ENCODE measurements around the gene ZNRF3.
A peak's percentile ranks its signal among the peaks of the same experiment; 100 is the strongest.
"Not testable (repeated sequence)": the region's sequence is repeated elsewhere in the genome, so short reads cannot be mapped to it uniquely, and the experiment has no call there.

Gene ZNRF3

DNA sequence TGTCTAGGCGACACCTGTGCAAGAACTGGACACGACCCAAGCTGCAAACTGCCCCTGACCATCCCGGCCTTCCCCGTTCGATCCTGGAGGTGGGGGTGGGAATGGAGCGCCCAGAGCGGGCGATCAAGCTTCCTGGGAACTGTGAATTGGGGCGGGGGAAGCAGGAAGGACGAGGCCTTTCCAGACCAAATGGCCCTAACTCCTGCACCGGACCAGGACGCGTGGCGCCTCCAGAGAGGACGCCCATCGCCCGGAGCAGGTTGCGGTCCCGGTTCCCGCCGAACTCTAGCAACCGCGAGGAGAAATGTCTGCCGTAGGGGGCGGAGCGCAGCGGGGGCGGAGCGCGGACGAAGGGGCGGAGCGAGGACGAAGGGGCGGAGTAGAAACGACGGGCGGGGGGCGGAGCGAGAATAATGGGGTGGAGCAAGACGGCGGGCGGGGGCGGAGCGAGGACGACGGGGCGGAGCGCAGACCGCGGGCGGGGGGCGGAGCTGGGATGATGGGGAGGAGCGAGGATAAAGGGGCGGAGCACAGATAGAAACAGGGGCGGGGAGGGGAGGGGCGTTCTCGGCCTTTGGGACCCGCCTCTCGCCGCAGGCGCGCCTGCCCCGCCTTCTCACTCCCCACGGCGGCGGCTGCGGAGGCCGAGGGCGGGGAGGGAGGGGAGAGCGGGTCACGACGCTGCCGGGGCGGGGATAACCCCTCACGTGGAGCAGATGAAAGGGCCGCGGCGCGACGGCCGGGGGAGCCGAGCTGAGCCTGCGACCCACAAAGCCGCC is at the start of gene ZNRF3:
Gene ZNRF3 (plus strand): TSS at position 695 of the 779 bp plus-strand sequence. CDS start 195 bp downstream, outside the sequence.
- DNase-seq (ENCODE audit: low read depth in 4 of 4, low spot score in 1 of 4): peak; percentile 80 to 96 (median 83)

GRCh38 chr22:28835630-28836189 is 47.7 kb upstream of the ZNRF3 start:
- no peak for DNase-seq (ENCODE audit: low read depth in 4 of 4, low spot score in 1 of 4)

DNA sequence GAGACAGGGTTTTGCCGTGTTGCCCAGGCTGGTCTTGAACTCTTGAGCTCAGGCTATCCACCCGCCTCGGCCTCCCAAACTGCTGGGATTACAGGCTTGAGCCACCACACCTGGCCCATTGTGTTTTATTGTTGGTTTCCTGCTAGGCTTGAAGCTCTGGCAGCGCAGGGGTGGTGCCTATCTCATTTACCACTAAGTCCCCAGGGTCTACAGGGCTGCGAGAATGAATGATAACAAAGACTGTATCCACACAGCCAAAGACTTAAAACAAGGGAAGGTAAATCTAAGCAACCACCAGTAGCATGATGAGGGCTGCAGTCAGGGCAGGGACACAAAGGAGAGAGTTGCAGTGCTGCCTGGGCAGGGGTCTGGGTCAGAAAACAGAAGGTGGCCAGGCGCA is 45.7 kb upstream of the ZNRF3 start:
- DNase-seq (ENCODE audit: low read depth in 4 of 4, low spot score in 1 of 4): no peak

GRCh38 chr22:28838971-28839370 is 44.4 kb upstream of the ZNRF3 start:
- no peak for DNase-seq (ENCODE audit: low read depth in 4 of 4, low spot score in 1 of 4)

DNA sequence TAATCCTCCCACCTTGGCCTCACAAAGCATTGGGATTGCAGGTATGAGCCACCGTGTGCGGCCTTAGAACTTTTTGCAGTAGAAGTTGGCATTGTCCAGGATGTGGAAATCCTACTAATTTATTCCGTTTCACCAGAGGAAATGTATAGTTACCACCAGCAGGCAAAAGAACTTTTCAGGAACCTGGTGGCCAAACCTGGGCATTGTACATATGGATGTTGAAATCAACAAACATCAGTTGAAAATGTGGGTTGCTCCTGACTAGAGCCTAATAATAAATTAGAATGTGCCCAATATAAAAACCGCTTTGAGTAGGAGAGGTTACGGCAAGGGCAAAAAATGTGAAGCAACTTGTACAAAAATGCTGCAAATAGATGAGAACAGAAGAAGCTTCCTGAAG is 42.3 kb upstream of the ZNRF3 start:
- no peak for DNase-seq (ENCODE audit: low read depth in 4 of 4, low spot score in 1 of 4)

DNA sequence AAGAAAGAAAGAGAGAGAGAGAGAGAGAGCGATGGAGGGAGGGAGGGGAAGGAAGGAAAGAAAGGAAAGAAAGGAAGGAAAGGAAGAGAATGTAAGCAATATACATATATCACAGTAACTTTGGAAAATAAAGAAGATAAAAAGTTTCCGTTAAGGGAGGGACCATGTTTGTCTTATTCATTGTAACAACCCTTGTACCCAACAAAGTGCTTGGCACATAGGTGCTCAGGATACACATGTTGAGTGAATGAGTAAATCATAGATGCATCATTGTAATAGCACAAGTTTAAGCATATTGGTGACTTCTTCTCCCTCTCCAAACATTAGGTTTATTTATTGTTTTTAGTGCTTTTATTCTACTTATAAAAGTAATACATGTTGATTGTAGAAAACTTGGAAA is 39.7 kb upstream of the ZNRF3 start:
- DNase-seq (ENCODE audit: low read depth in 4 of 4, low spot score in 1 of 4): no peak

GRCh38 chr22:28844277-28844676 is 39.1 kb upstream of the ZNRF3 start:
- not testable (repeated sequence) for DNase-seq (ENCODE audit: low read depth in 4 of 4, low spot score in 1 of 4)

DNA sequence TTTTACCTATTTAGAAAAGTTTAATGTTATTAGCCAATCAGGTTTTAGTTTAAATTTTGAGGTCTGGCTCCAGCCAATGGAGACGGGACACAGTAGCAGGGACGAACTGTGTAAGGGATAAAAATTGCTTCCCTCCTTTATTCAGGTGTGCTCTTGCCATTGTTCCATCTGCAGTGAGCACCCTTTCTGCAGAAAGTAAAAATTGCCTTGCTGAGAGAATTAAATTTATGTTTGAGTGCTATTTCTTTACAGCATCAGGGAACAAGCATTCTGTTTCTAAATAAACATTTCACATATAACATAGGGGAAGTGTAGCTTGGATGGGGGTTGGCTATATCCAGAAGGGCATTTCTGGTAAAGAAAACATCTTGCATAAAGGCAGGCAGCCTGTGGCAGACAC is 36.4 kb upstream of the ZNRF3 start:
- DNase-seq (ENCODE audit: low read depth in 4 of 4, low spot score in 1 of 4): no peak

DNA sequence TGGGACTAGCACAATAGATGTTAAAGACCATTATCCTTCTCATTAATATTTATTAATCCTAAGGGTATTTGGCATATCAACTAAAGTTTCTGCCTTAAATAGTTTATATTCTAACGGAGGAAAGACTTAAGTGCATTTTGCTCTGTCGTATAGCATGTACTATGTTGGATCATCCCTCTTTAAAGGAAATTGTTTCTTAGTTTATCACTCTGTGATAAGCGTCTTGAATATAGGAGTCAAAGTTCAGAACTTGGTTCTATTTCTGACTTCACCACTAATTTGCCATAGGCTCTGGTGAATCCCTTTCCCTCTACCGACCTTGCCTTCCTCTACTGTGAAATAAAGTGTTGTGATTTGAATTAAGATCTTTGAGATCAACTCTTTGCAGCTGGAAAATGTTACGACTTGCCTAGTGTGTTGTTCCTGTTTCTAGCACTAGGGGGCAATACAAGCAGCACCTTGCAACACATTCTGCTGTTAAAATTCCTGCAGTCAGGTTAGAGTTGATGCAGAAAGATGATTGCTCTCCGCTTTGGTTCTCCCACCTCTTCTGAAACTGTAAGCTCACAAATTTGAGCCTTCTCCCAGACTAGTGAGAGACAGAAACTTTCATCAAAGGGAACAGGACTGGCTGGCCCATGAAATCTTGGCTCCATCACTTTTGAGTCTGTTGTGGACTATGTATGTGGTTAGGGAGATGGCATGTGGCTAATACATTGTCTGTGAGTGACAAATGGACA is 27.8 kb upstream of the ZNRF3 start:
- DNase-seq (ENCODE audit: low read depth in 4 of 4, low spot score in 1 of 4): peak; percentile 11 to 21 (median 16)

DNA sequence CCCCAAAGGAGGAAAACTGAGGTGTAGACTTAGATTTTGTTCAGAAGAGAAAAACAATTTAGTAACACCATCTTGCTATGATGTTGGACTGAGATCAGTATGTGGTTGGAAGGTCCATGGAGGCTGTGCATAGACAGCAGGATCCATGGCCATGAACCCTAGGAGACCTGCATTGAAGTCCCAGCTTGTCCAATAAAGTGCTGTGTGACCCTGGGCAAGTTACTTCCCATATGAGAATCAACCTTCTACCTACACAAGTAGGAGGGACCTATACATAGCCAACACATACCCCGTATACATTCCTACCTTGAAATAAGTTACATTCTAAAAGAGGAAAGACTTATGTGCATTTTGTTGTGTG is 27.3 kb upstream of the ZNRF3 start:
- DNase-seq (ENCODE audit: low read depth in 4 of 4, low spot score in 1 of 4): no peak

GRCh38 chr22:28857288-28857687 is 26.1 kb upstream of the ZNRF3 start:
- no peak for DNase-seq (ENCODE audit: low read depth in 4 of 4, low spot score in 1 of 4)

- no peak for DNase-seq (ENCODE audit: low read depth in 4 of 4, low spot score in 1 of 4)
Measured at GRCh38 chr22:28864878-28865596, 18.3 kb upstream of the ZNRF3 start.

DNA sequence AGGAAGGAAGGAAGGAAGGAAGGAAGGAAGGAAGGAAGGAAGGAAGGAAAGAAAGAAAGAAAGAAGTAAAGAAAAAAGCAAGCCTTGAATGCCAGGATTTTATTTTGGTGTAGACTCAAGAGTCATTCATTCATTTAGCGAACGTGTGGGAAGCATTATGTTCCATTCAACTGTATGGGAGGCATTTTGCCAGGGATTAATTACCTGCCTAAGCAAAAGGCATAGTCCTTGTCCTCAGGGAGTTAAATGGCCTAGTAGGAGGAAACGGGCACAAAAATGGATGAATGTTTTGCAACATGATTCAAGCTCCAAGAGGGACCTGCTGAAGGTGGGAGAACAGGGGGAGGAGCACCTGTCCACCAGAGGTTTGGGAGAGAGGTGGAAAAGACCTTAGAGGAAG is 16.2 kb upstream of the ZNRF3 start:
- no peak for DNase-seq (ENCODE audit: low read depth in 4 of 4, low spot score in 1 of 4)

- peak in 1 of 4 experiments; percentile 4 for DNase-seq (ENCODE audit: low read depth in 4 of 4, low spot score in 1 of 4)
Measured at GRCh38 chr22:28868389-28868788, 15.0 kb upstream of the ZNRF3 start.

DNA sequence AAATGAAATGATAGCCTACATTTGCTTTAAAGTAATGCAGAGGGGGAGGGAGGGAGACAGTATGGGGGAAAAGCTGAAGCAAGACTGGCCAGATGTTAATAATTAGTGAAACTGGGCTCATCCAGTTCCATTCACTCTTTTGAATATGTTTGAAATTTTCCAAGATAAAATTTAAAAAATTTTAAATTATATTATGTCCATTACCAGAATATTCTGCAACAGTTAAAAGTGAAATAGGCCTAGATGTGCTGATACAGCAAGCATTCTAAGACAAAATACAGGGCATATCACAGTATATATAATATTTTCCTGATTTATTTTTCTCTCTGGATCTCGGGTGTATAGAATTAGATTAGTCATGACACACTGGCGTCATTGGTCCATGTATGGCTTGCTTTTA is 13.6 kb upstream of the ZNRF3 start:
- no peak for DNase-seq (ENCODE audit: low read depth in 4 of 4, low spot score in 1 of 4)

GRCh38 chr22:28873183-28873963 is 10.0 kb upstream of the ZNRF3 start:
- DNase-seq (ENCODE audit: low read depth in 4 of 4, low spot score in 1 of 4): no peak

DNA sequence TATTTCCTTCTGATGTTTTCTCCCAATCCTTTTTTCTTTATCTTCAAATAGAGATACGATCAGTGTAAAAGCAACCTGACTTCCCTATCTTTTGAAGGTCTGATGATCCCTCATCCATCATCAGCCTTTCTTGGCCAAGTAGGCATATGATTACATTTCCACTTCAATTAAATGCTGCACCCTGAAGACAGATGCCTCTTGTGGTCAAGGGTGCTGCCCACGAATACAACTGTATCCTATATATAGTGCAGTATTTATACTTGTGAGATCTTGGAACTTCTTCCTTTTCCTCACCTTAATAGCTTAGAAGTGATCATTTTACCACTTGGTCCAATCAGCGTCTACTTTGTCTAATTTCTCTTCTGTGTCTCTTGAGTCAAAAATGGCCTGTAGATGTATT is 9.3 kb upstream of the ZNRF3 start:
- DNase-seq (ENCODE audit: low read depth in 4 of 4, low spot score in 1 of 4): no peak

GRCh38 chr22:28874811-28875320 is 8.5 kb upstream of the ZNRF3 start:
- DNase-seq (ENCODE audit: low read depth in 4 of 4, low spot score in 1 of 4): no peak

DNA sequence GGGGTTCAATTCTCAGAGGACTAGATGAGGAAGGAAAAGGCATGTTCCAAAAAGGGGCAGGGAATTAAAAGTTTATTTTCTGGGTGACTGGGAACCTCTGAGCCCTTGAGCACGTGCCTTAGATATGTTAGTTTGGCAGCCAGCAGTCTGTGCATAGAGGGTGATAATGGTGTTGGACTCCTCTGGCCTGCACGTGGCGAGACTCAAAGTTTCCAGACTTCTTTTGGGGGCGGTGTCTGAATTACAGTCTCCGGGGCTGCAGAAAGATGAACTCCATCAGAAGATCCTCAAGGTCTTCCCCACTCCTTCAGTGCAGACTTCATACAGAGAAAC is 861 bp upstream of the ZNRF3 start:
- peak in 1 of 4 experiments; percentile 4 for DNase-seq (ENCODE audit: low read depth in 4 of 4, low spot score in 1 of 4)

DNA sequence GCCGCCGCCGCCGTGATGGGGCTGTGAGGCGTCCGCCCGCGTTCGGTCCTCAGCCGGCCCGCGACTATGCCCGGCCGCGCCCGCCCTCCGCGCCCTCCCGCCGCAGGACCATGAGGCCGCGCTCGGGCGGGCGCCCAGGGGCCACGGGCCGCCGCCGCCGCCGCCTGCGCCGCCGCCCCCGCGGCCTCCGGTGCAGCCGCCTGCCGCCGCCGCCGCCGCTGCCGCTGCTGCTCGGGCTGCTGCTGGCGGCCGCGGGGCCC is 215 bp downstream of the ZNRF3 start:
- no peak for DNase-seq (ENCODE audit: low read depth in 4 of 4, low spot score in 1 of 4)

Data from stimulated activated CD4-positive, alpha-beta T cell treated with anti-CD3 and anti-CD28 coated beads, Interleukin-1b, Interleukin-23, amount 100 ng/mL, for 24 hours (primary cell).